WERI-Rb-1 (cell line): ENCODE results near the gene SEC14L2.

Experiments used
- DNase-seq: peaks from one replicate; pipeline ENCODE4 v3.0.0-alpha.2; 2020
- H3K27ac ChIP-seq: fragments of 250-450 bp; sonication (Bioruptor Pico); 2 replicates; pipeline ENCODE4 v1.5.1; 2020; ENCODE audit warnings: mild to moderate bottlenecking, moderate library complexity
- H3K27me3 ChIP-seq: fragments of 250-450 bp; sonication (Bioruptor Pico); 2 replicates; pipeline ENCODE4 v1.5.1; 2021; ENCODE audit warnings: mild to moderate bottlenecking, low read depth, moderate library complexity; ENCODE audit not compliant: insufficient read depth, severe bottlenecking
- H3K36me3 ChIP-seq: fragments of 250-450 bp; sonication (Bioruptor Pico); 2 replicates; pipeline ENCODE4 v1.5.1; 2020; ENCODE audit warnings: mild to moderate bottlenecking, moderate library complexity
- H3K4me3 ChIP-seq: 2 replicates; pipeline ENCODE4 v1.5.1; 2011; ENCODE audit warnings: low read depth, mild to moderate bottlenecking, control low read depth, low read length
- H3K9me3 ChIP-seq: fragments of 250-450 bp; sonication (Bioruptor Pico); 2 replicates; pipeline ENCODE4 v1.5.1; 2021; ENCODE audit warnings: mild to moderate bottlenecking, moderate library complexity; ENCODE audit not compliant: severe bottlenecking
- CTCF ChIP-seq: IDR thresholded peaks from 2 replicates; pipeline ENCODE4 v1.5.1; 2011; ENCODE audit warnings: low read depth, mild to moderate bottlenecking, control low read depth, inconsistent platforms, low read length

SEC14L2 gene

GRCh38 chr22:30423301-30423958 lies 26.6 kb downstream of the SEC14L2 start:
- H3K4me3 ChIP-seq, result peak overlapping the region; percentile 90
- no peaks in the 10 kb centered on the region for H3K27me3 ChIP-seq
- DNase-seq, result no peak
- H3K27ac ChIP-seq, result peak overlapping the region; percentile 91
- peaks cover 31% of the 10 kb centered on the region for H3K36me3 ChIP-seq
- no peaks in the 10 kb centered on the region for H3K9me3 ChIP-seq
- TF ChIP-seq CTCF, result no peak

- Histone ChIP-seq H3K27me3 (no peaks in the 10 kb centered on the region), H3K36me3 (peaks cover 28% of the 10 kb centered on the region), H3K4me3 (peak overlapping the region; percentile 90), H3K27ac (peak overlapping the region; percentile 91), H3K9me3 (no peaks in the 10 kb centered on the region)
- DNase-seq, result peak; percentile 99
- no peak for TF ChIP-seq CTCF
Observed at GRCh38 chr22:30423959-30424533, 27.2 kb downstream of the SEC14L2 start.

GRCh38 chr22:30424534-30425326 lies 27.9 kb downstream of the SEC14L2 start:
- Histone ChIP-seq H3K9me3 (no peaks in the 10 kb centered on the region), H3K27ac (peak overlapping the region; percentile 78), H3K36me3 (peaks cover 23% of the 10 kb centered on the region), H3K27me3 (no peaks in the 10 kb centered on the region), H3K4me3 (peak overlapping the region; percentile 90)
- DNase-seq, result peak; percentile 79
- peak; percentile 41 for TF ChIP-seq CTCF

- H3K4me3 ChIP-seq, result peak overlapping the region; percentile 90
- peak overlapping the region; percentile 78 for H3K27ac ChIP-seq
- H3K36me3 ChIP-seq, result peaks cover 20% of the 10 kb centered on the region
Observed at GRCh38 chr22:30425327-30425615, 28.5 kb downstream of the SEC14L2 start.

GRCh38 chr22:30425616-30426387 lies 29.0 kb downstream of the SEC14L2 start, which contains the start of gene MTFP1:
Gene MTFP1, plus strand, starts transcription at chr22:30425768. Its CDS starts 112 bp downstream, at chr22:30425880.
- peak within 1 kb of the TSS; percentile 90 for H3K4me3 ChIP-seq
- peak; percentile 83 for DNase-seq
- TF ChIP-seq CTCF, result 0 out of 2 replicates have a peak, but pooled peaks have one; percentile 4
- peaks cover 19% of the 10 kb centered on the region for H3K36me3 ChIP-seq
- no peaks in the 10 kb centered on the region for H3K9me3 ChIP-seq
- H3K27ac ChIP-seq, result peak within 1 kb of the TSS; percentile 78
- no peaks in the 10 kb centered on the region for H3K27me3 ChIP-seq

More at GRCh38 chr22:30425327-30425615, 28.5 kb downstream of the SEC14L2 start:
- Histone ChIP-seq H3K9me3 (no peaks in the 10 kb centered on the region), H3K27me3 (no peaks in the 10 kb centered on the region)
- DNase-seq, result no peak
- no peak for TF ChIP-seq CTCF
